K562 treated with DMSO at 1 percent for 24 hours (cell line): ENCODE data around the gene F12. TPM values are rescaled to one million over a fixed set of nuclear protein-coding genes. Genes with fewer than 3 reads are reported as not detected.

Experiments used
- total RNA-seq: library from RNA; unstranded; fragments of 300-600 nt; gene quantifications from 2 replicates; pipeline ENCODE4 v1.2.3, GENCODE V29; 2022; ENCODE audit warnings: low read depth; ENCODE audit not compliant: insufficient read depth

F12 gene
- 19.3 and 20.7 TPM in 2 replicates for total RNA-seq

GRCh38 chr5:177409043-177409801, at the start of gene F12:
TSS of gene F12 (minus strand) at chr5:177409564. CDS start at chr5:177409527, 37 bp downstream.

GRCh38 chr5:177446200-177447065, 37.1 kb upstream of the F12 start, which contains the start of gene PRR7:
TSS of gene PRR7 (plus strand) at chr5:177446814. CDS start at chr5:177455068, 8,254 bp downstream.

GRCh38 chr5:177426566-177427210, 17.3 kb upstream of the F12 start, which contains the start of gene GRK6:
TSS of gene GRK6 (plus strand) at chr5:177426676. CDS start at chr5:177426846, 170 bp downstream.

GRCh38 chr5:177399997-177400868, 9.1 kb downstream of the F12 start, which contains the start of gene PFN3:
TSS of gene PFN3 (minus strand) at chr5:177400661. CDS start at chr5:177400576, 85 bp downstream.

GRCh38 chr5:177384134-177384533, 25.2 kb downstream of the F12 start, which contains the start of gene SLC34A1:
TSS of gene SLC34A1 (plus strand) at chr5:177384434. CDS start at chr5:177385742, 1,308 bp downstream.

GRCh38 chr5:177357459-177358351, 51.7 kb downstream of the F12 start, which contains the start of gene RGS14:
TSS of gene RGS14 (plus strand) at chr5:177357924. CDS start at chr5:177358025, 101 bp downstream.

Other genes starting within 250 kb of the F12 start
- gene RAB24, start 105.8 kb downstream of the F12 start, total RNA-seq: 65.7 and 72.5 TPM in 2 replicates
- 251 and 270 TPM in 2 replicates for gene PRELID1, start 105.8 kb downstream of the F12 start, total RNA-seq
- gene MXD3, start 97.7 kb downstream of the F12 start, total RNA-seq: 58.8 and 72.8 TPM in 2 replicates
- 426 and 497 TPM in 2 replicates for gene LMAN2, start 57.9 kb downstream of the F12 start, total RNA-seq
- 81.9 and 107 TPM in 2 replicates for gene RGS14, start 51.6 kb downstream of the F12 start, total RNA-seq
- not detected in 2 replicates for gene SLC34A1, start 25.1 kb downstream of the F12 start, total RNA-seq
- not detected in 2 replicates for gene PFN3, start 8.9 kb downstream of the F12 start, total RNA-seq
- 89.2 and 102 TPM in 2 replicates for gene GRK6, start 17.1 kb upstream of the F12 start, total RNA-seq
- gene PRR7, start 37.2 kb upstream of the F12 start, total RNA-seq: 5.4 and 7.9 TPM in 2 replicates
- gene DBN1, start 64.1 kb upstream of the F12 start, total RNA-seq: 40.6 and 45.5 TPM in 2 replicates
- gene PDLIM7, start 88.0 kb upstream of the F12 start, total RNA-seq: 153 and 165 TPM in 2 replicates
- 22.7 and 24.6 TPM in 2 replicates for gene DOK3, start 100.3 kb upstream of the F12 start, total RNA-seq
- 101 and 128 TPM in 2 replicates for gene DDX41, start 107.4 kb upstream of the F12 start, total RNA-seq
- 29.7 and 41.0 TPM in 2 replicates for gene FAM193B, start 145.0 kb upstream of the F12 start, total RNA-seq
- gene TMED9, start 182.6 kb upstream of the F12 start, total RNA-seq: 315 and 324 TPM in 2 replicates
- 34.8 and 41.3 TPM in 2 replicates for gene B4GALT7, start 190.6 kb upstream of the F12 start, total RNA-seq